Superior temporal gyrus (tissue), 1 donor: Measurements from ENCODE around the gene USP48.
"Not testable (repeated sequence)": the region's sequence is repeated elsewhere in the genome, so short reads cannot be mapped to it uniquely, and the experiment has no call there.

Experiments used
- DNase-seq: peaks from one replicate; pipeline ENCODE4 v3.0.0-alpha.2; 2016; ENCODE audit errors: extremely low spot score

Gene USP48

GRCh38 chr1:21774835-21775549, 8.0 kb downstream of the USP48 start:
- no peak for DNase-seq

GRCh38 chr1:21773585-21773984, 9.4 kb downstream of the USP48 start:
- no peak for DNase-seq

GRCh38 chr1:21771672-21772071, 11.3 kb downstream of the USP48 start:
- not testable (repeated sequence) for DNase-seq

- DNase-seq, result not testable (repeated sequence)
Measured at GRCh38 chr1:21770602-21771001, 12.3 kb downstream of the USP48 start.

- DNase-seq, result no peak
Measured at GRCh38 chr1:21770201-21770600, 12.7 kb downstream of the USP48 start.

GRCh38 chr1:21767106-21767505, 15.8 kb downstream of the USP48 start:
- not testable (repeated sequence) for DNase-seq

GRCh38 chr1:21766210-21766609, 16.7 kb downstream of the USP48 start:
- DNase-seq, result no peak

- no peak for DNase-seq
Measured at GRCh38 chr1:21764615-21765423, 18.1 kb downstream of the USP48 start.

GRCh38 chr1:21763694-21764419, 19.1 kb downstream of the USP48 start:
- DNase-seq, result no peak

GRCh38 chr1:21763236-21763635, 19.7 kb downstream of the USP48 start:
- no peak for DNase-seq

GRCh38 chr1:21762022-21762404, 20.9 kb downstream of the USP48 start:
- DNase-seq, result no peak

GRCh38 chr1:21761052-21761451, 21.9 kb downstream of the USP48 start:
- DNase-seq, result no peak

- no peak for DNase-seq
Measured at GRCh38 chr1:21759818-21760217, 23.1 kb downstream of the USP48 start.

GRCh38 chr1:21759182-21759581, 23.8 kb downstream of the USP48 start:
- no peak for DNase-seq

GRCh38 chr1:21758614-21759013, 24.3 kb downstream of the USP48 start:
- DNase-seq, result no peak

- no peak for DNase-seq
Measured at GRCh38 chr1:21756393-21757089, 26.4 kb downstream of the USP48 start.

- DNase-seq, result no peak
Measured at GRCh38 chr1:21755067-21755466, 27.9 kb downstream of the USP48 start.

GRCh38 chr1:21754583-21754982, 28.4 kb downstream of the USP48 start:
- no peak for DNase-seq

GRCh38 chr1:21752186-21752585, 30.8 kb downstream of the USP48 start:
- no peak for DNase-seq

GRCh38 chr1:21751281-21751680, 31.7 kb downstream of the USP48 start:
- DNase-seq, result no peak

GRCh38 chr1:21750841-21751240, 32.1 kb downstream of the USP48 start:
- no peak for DNase-seq
